Epidermal melanocyte (primary cell): Measurements from ENCODE around the gene RASSF8.
A peak's percentile ranks its signal among the peaks of the same experiment; 100 is the strongest.

Experiments
- DNase-seq: peaks from one replicate; pipeline ENCODE4 v3.0.0; 2011; ENCODE audit warnings: low spot score; ENCODE audit not compliant: insufficient read length

Gene RASSF8

GRCh38 chr12:25958428-25959070 lies at the start of gene RASSF8:
TSS of gene RASSF8 (plus strand) at chr12:25958682. CDS start at chr12:26055344, 96,662 bp downstream.
- DNase-seq = peak; percentile 50

- no peak for DNase-seq
Measured at GRCh38 chr12:25914551-25914950, 43.9 kb upstream of the RASSF8 start.

- DNase-seq = no peak
Measured at GRCh38 chr12:25924491-25925001, 33.9 kb upstream of the RASSF8 start.

- DNase-seq = no peak
Measured at GRCh38 chr12:25925064-25925463, 33.4 kb upstream of the RASSF8 start.

- DNase-seq = no peak
Measured at GRCh38 chr12:25926536-25926935, 31.9 kb upstream of the RASSF8 start.

- DNase-seq = no peak
Measured at GRCh38 chr12:25929142-25929541, 29.3 kb upstream of the RASSF8 start.

GRCh38 chr12:25932971-25933370 lies 25.5 kb upstream of the RASSF8 start:
- no peak for DNase-seq

- no peak for DNase-seq
Measured at GRCh38 chr12:25934456-25934855, 24.0 kb upstream of the RASSF8 start.

- no peak for DNase-seq
Measured at GRCh38 chr12:25935355-25936144, 22.9 kb upstream of the RASSF8 start.

GRCh38 chr12:25937096-25937495 lies 21.4 kb upstream of the RASSF8 start:
- DNase-seq = no peak

GRCh38 chr12:25938581-25938980 lies 19.9 kb upstream of the RASSF8 start:
- no peak for DNase-seq

- no peak for DNase-seq
Measured at GRCh38 chr12:25939606-25940005, 18.9 kb upstream of the RASSF8 start.

GRCh38 chr12:25940886-25941285 lies 17.6 kb upstream of the RASSF8 start:
- DNase-seq = no peak

GRCh38 chr12:25942709-25943108 lies 15.8 kb upstream of the RASSF8 start:
- DNase-seq = no peak

- DNase-seq = no peak
Measured at GRCh38 chr12:25943940-25944339, 14.5 kb upstream of the RASSF8 start.

GRCh38 chr12:25949343-25949742 lies 9.1 kb upstream of the RASSF8 start:
- no peak for DNase-seq

GRCh38 chr12:25950329-25951115 lies 8.0 kb upstream of the RASSF8 start:
- DNase-seq = no peak

- DNase-seq = peak; percentile 49
Measured at GRCh38 chr12:25957793-25958427, 572 bp upstream of the RASSF8 start.

- peak; percentile 43 for DNase-seq
Measured at GRCh38 chr12:25959071-25959961, 834 bp downstream of the RASSF8 start.

GRCh38 chr12:25960143-25960542 lies 1.7 kb downstream of the RASSF8 start:
- no peak for DNase-seq
